ENCODE measurements around the gene NEURL1. TPM values are rescaled to one million over a fixed set of nuclear protein-coding genes. Genes with fewer than 3 reads are reported as not detected.

Gene NEURL1
- total RNA-seq, 1 donor: not detected

- H3K4me1 ChIP-seq (ENCODE audit: insufficient read depth, low read length): no peaks in the 10 kb centered on the region
- no peaks in the 10 kb centered on the region for H4K20me1 ChIP-seq (ENCODE audit: insufficient read depth, low read length)
- no peak overlapping the region for H2AFZ ChIP-seq (ENCODE audit: low read length)
- peak; percentile 57 for DNase-seq (ENCODE audit: insufficient read length, low spot score, missing footprints)
- no peak overlapping the region for H3K4me3 ChIP-seq (ENCODE audit: insufficient read depth, low read length)
- no peaks in the 10 kb centered on the region for H3K9me3 ChIP-seq (ENCODE audit: low read depth, low read length)
- H3K36me3 ChIP-seq (ENCODE audit: insufficient read depth, low read length): no peaks in the 10 kb centered on the region
- no peaks in the 10 kb centered on the region for H3K79me2 ChIP-seq (ENCODE audit: insufficient read depth, low read length)
- no peak overlapping the region for H3K27ac ChIP-seq (ENCODE audit: low read depth, low read length)
- H3K27me3 ChIP-seq (ENCODE audit: insufficient read depth, low read length): no peaks in the 10 kb centered on the region
- H3K4me2 ChIP-seq (ENCODE audit: insufficient read depth, low read length): no peak overlapping the region
- no peak for TF ChIP-seq CTCF (IDR thresholded peaks at IDR 0.05; ENCODE audit: extremely low read depth, low read depth, low read length)
Measured at GRCh38 chr10:103473261-103473671, 20.2 kb upstream of the NEURL1 start.

GRCh38 chr10:103474077-103474476, 19.4 kb upstream of the NEURL1 start:
- Histone ChIP-seq H4K20me1 (ENCODE audit: insufficient read depth, low read length) (no peaks in the 10 kb centered on the region), H3K27ac (ENCODE audit: low read depth, low read length) (no peak overlapping the region), H3K9me3 (ENCODE audit: low read depth, low read length) (no peaks in the 10 kb centered on the region), H3K36me3 (ENCODE audit: insufficient read depth, low read length) (no peaks in the 10 kb centered on the region), H3K79me2 (ENCODE audit: insufficient read depth, low read length) (no peaks in the 10 kb centered on the region), H2AFZ (ENCODE audit: low read length) (no peak overlapping the region), H3K4me2 (ENCODE audit: insufficient read depth, low read length) (no peak overlapping the region), H3K4me3 (ENCODE audit: insufficient read depth, low read length) (no peak overlapping the region), H3K27me3 (ENCODE audit: insufficient read depth, low read length) (no peaks in the 10 kb centered on the region), H3K4me1 (ENCODE audit: insufficient read depth, low read length) (no peaks in the 10 kb centered on the region)
- DNase-seq (ENCODE audit: insufficient read length, low spot score, missing footprints): peak; percentile 61
- TF ChIP-seq CTCF (IDR thresholded peaks at IDR 0.05; ENCODE audit: extremely low read depth, low read depth, low read length): no peak

- Histone ChIP-seq H3K79me2 (ENCODE audit: insufficient read depth, low read length) (no peaks in the 10 kb centered on the region), H3K9me3 (ENCODE audit: low read depth, low read length) (no peaks in the 10 kb centered on the region), H2AFZ (ENCODE audit: low read length) (no peak overlapping the region), H4K20me1 (ENCODE audit: insufficient read depth, low read length) (no peaks in the 10 kb centered on the region), H3K4me3 (ENCODE audit: insufficient read depth, low read length) (no peak overlapping the region), H3K4me2 (ENCODE audit: insufficient read depth, low read length) (no peak overlapping the region), H3K27me3 (ENCODE audit: insufficient read depth, low read length) (no peaks in the 10 kb centered on the region), H3K27ac (ENCODE audit: low read depth, low read length) (no peak overlapping the region), H3K4me1 (ENCODE audit: insufficient read depth, low read length) (peaks cover 2% of the 10 kb centered on the region), H3K36me3 (ENCODE audit: insufficient read depth, low read length) (no peaks in the 10 kb centered on the region)
- TF ChIP-seq CTCF (IDR thresholded peaks at IDR 0.05; ENCODE audit: extremely low read depth, low read depth, low read length): no peak
- DNase-seq (ENCODE audit: insufficient read length, low spot score, missing footprints): peak; percentile 34
Measured at GRCh38 chr10:103475437-103475836, 18.1 kb upstream of the NEURL1 start.

GRCh38 chr10:103476046-103476768, 17.3 kb upstream of the NEURL1 start:
- Histone ChIP-seq H4K20me1 (ENCODE audit: insufficient read depth, low read length) (no peaks in the 10 kb centered on the region), H3K79me2 (ENCODE audit: insufficient read depth, low read length) (no peaks in the 10 kb centered on the region)

More at GRCh38 chr10:103476046-103476768, 17.3 kb upstream of the NEURL1 start:
- Histone ChIP-seq H3K4me2 (ENCODE audit: insufficient read depth, low read length) (no peak overlapping the region), H3K36me3 (ENCODE audit: insufficient read depth, low read length) (no peaks in the 10 kb centered on the region), H3K4me1 (ENCODE audit: insufficient read depth, low read length) (peaks cover 6% of the 10 kb centered on the region), H3K27ac (ENCODE audit: low read depth, low read length) (no peak overlapping the region), H2AFZ (ENCODE audit: low read length) (no peak overlapping the region), H3K27me3 (ENCODE audit: insufficient read depth, low read length) (no peaks in the 10 kb centered on the region), H3K9me3 (ENCODE audit: low read depth, low read length) (no peaks in the 10 kb centered on the region), H3K4me3 (ENCODE audit: insufficient read depth, low read length) (no peak overlapping the region)
- DNase-seq (ENCODE audit: insufficient read length, low spot score, missing footprints): peak; percentile 78
- TF ChIP-seq CTCF (IDR thresholded peaks at IDR 0.05; ENCODE audit: extremely low read depth, low read depth, low read length): no peak

All from osteoblast (primary cell).